ENCODE data around the gene SOX10. TPM values are rescaled to one million over a fixed set of nuclear protein-coding genes. Genes with fewer than 3 reads are reported as not detected.

SOX10 gene
- total and polyA plus RNA-seq, 2 of the 4 experiments (the other 2 are of a cell fraction), result not detected

GRCh38 chr22:37981282-37982011, 2.9 kb downstream of the SOX10 start:
- no TSS peak for BruUV-seq (replicated peaks)
- ATAC-seq (ENCODE audit: low read depth) (no peak), DNase-seq (no peak)
- H2BK120ac ChIP-seq (ENCODE audit: low read depth, low read length), result no peak overlapping the region
- no peak overlapping the region for H2BK15ac ChIP-seq (ENCODE audit: low read depth, low read length)
- H3K4ac ChIP-seq (ENCODE audit: low read depth, low read length), result no peak overlapping the region
- no peak overlapping the region for H4K5ac ChIP-seq (ENCODE audit: low read depth, low read length)
- H3K18ac ChIP-seq (ENCODE audit: low read depth, low read length), result no peak overlapping the region
- dilution Hi-C loops (cut with HindIII; ENCODE audit: low sequenced_read_pairs, unreplicated experiment) (no loop called here), intact Hi-C loops (cut with micrococcal nuclease) (no loop called here), in situ Hi-C loops (cut with MboI; ENCODE audit: low sequenced_read_pairs) (no loop called here)
- no peak overlapping the region for H4K8ac ChIP-seq (ENCODE audit: low read depth in 2 of 2, low read length in 2 of 2)
- WGBS, 2 experiments (ENCODE audit: extremely low coverage in 2 of 2, insufficient read length in 1 of 2), result 100% methylated on average over 2 of the region's 6 CpGs; no CpG with 5 or more reads in 1 of the 2 experiments
- H2AFZ ChIP-seq (replicated peaks; ENCODE audit: low read length, poor library complexity), result no peak overlapping the region
- no peaks in the 10 kb centered on the region for H3K79me1 ChIP-seq (ENCODE audit: low read depth in 1 of 2, low read length in 2 of 2)
- H3K9me1 ChIP-seq (ENCODE audit: insufficient read depth, low read length), result no peaks in the 10 kb centered on the region; the same call in 1 of the 2 replicates
- H3K27me3 ChIP-seq (ENCODE audit: control insufficient read depth, insufficient read depth, low read length), result no peaks in the 10 kb centered on the region
- no peak overlapping the region for H3K4me3 ChIP-seq (ENCODE audit: insufficient read depth, low read depth, low read length)
- no peaks in the 10 kb centered on the region for H4K20me1 ChIP-seq (ENCODE audit: insufficient read depth, low read length)
- CTCF ChIA-PET, result no interaction called here
- H3K27ac ChIP-seq (ENCODE audit: insufficient read depth, low read length), result no peak overlapping the region
- no peak overlapping the region for H2AK5ac ChIP-seq (ENCODE audit: low read depth, low read length)
- no peak overlapping the region for H2BK20ac ChIP-seq (ENCODE audit: low read depth, low read length)
- TF ChIP-seq MAZ (IDR thresholded peaks at IDR 0.05; ENCODE audit: borderline replicate concordance, low read depth, low read length) (no peak), NFE2L2 (IDR thresholded peaks at IDR 0.05; ENCODE audit: low read depth, low read length) (no peak), BHLHE40 (IDR thresholded peaks at IDR 0.05; ENCODE audit: low read depth, low read length) (no peak), SMC3 (IDR thresholded peaks at IDR 0.05; ENCODE audit: low read depth, low read length) (no peak), RAD21 (IDR thresholded peaks at IDR 0.05; ENCODE audit: low read length) (no peak), MAFK (IDR thresholded peaks at IDR 0.05; ENCODE audit: low read depth, low read length) (no peak)
- TF ChIP-seq, protein P1, sequence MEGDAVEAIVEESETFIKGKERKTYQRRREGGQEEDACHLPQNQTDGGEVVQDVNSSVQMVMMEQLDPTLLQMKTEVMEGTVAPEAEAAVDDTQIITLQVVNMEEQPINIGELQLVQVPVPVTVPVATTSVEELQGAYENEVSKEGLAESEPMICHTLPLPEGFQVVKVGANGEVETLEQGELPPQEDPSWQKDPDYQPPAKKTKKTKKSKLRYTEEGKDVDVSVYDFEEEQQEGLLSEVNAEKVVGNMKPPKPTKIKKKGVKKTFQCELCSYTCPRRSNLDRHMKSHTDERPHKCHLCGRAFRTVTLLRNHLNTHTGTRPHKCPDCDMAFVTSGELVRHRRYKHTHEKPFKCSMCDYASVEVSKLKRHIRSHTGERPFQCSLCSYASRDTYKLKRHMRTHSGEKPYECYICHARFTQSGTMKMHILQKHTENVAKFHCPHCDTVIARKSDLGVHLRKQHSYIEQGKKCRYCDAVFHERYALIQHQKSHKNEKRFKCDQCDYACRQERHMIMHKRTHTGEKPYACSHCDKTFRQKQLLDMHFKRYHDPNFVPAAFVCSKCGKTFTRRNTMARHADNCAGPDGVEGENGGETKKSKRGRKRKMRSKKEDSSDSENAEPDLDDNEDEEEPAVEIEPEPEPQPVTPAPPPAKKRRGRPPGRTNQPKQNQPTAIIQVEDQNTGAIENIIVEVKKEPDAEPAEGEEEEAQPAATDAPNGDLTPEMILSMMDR (conservative IDR thresholded peaks at IDR 0.05; ENCODE audit: low read depth, low read length), result no peak
- no peak overlapping the region for H3K56ac ChIP-seq (ENCODE audit: extremely low read depth, insufficient read depth, low read length)
- POLR2A ChIA-PET (ENCODE audit: unreplicated experiment), result no interaction called here
- H3K9me3 ChIP-seq (ENCODE audit: control insufficient read depth, insufficient read depth, low read length), result no peaks in the 10 kb centered on the region
- no peak overlapping the region for H2AK9ac ChIP-seq (replicated peaks; ENCODE audit: low read depth, low read length, poor library complexity)
- no peak overlapping the region for H3K14ac ChIP-seq (replicated peaks; ENCODE audit: low read depth, low read length)
- H4K91ac ChIP-seq (ENCODE audit: insufficient read depth, low read depth, low read length), result no peak overlapping the region
- H3K4me2 ChIP-seq (ENCODE audit: low read depth, low read length), result no peak overlapping the region
- no peaks in the 10 kb centered on the region; the same call in 1 of the 2 replicates for H3K36me3 ChIP-seq (ENCODE audit: control insufficient read depth, insufficient read depth, low read length)
- H3K9ac ChIP-seq (ENCODE audit: low read depth, low read length), result no peak overlapping the region
- H3K4me1 ChIP-seq (ENCODE audit: control insufficient read depth, insufficient read depth, low read length), result no peaks in the 10 kb centered on the region
- H3K23ac ChIP-seq (ENCODE audit: low read depth, low read length), result no peak overlapping the region
- H2BK5ac ChIP-seq (ENCODE audit: low read depth, low read length, poor library complexity, severe bottlenecking), result no peak overlapping the region
